GM20000 (cell line): ENCODE data around the gene PLEKHM3.

ENCODE experiments used
- DNase-seq: peaks from one replicate; pipeline ENCODE4 v3.0.0; 2012; ENCODE audit warnings: low spot score
- TF ChIP-seq, protein P1 (sequence below): IDR thresholded peaks from 2 replicates; pipeline ENCODE4 v1.5.1; 2012; ENCODE audit warnings: mild to moderate bottlenecking, control low read depth; ENCODE audit errors: extremely low read depth, missing control alignments

Gene PLEKHM3

DNA sequence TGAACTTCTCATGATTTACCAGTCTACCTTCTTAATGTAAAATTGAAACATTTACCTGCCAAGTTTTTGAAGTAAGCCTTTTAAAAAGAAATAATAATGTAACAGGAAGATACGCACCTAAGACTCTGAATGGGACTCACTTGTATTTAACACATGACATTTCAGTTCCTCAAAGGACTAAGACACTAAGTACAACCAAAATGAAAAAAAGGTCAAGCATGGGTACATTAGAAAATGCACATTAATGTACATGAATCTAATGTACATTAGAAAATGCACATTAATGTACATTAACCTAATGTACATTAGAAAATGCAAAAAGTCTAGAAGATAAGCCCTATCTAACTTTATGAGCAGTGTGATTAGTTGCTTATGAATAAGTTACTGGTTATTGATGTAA is 186.3 kb downstream of the PLEKHM3 start:
- DNase-seq: no peak
- TF ChIP-seq, protein P1, sequence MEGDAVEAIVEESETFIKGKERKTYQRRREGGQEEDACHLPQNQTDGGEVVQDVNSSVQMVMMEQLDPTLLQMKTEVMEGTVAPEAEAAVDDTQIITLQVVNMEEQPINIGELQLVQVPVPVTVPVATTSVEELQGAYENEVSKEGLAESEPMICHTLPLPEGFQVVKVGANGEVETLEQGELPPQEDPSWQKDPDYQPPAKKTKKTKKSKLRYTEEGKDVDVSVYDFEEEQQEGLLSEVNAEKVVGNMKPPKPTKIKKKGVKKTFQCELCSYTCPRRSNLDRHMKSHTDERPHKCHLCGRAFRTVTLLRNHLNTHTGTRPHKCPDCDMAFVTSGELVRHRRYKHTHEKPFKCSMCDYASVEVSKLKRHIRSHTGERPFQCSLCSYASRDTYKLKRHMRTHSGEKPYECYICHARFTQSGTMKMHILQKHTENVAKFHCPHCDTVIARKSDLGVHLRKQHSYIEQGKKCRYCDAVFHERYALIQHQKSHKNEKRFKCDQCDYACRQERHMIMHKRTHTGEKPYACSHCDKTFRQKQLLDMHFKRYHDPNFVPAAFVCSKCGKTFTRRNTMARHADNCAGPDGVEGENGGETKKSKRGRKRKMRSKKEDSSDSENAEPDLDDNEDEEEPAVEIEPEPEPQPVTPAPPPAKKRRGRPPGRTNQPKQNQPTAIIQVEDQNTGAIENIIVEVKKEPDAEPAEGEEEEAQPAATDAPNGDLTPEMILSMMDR: no peak

DNA sequence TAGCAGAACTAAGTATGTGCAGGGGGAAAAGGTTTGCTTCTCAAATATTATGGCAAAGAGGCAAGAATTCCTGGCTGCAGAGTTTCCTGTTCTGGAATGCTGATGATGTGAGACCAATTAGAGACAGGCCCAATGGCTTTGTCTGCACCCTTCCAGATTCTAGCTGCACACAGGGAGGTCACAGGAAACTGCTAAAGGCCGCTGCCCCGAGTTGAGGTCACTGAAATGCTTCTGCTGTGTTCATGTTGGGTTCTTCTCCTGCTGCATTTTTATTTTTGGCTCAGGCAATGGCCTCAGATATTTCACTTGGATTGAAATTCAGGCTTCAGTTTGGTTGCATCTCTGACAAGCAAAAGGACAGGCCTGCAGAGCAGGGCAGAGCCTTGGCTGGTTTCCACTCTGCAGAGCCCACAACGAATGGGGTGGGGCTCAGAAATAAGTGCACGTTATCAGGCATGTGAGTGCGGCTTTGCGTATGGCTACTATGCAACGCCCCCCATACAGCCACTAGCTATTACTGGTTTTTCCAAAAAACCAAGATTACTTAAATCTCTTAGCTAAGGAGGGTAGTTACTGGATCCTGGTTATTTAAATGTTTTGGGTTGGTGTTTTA is 188.7 kb downstream of the PLEKHM3 start:
- TF ChIP-seq, protein P1: no peak
- DNase-seq: no peak

- DNase-seq: no peak
- TF ChIP-seq, protein P1: no peak
These were observed 189.5 kb downstream of the PLEKHM3 start for GRCh38 chr2:207835805-207836204.

GRCh38 chr2:207833251-207833751 is 192.0 kb downstream of the PLEKHM3 start:
- TF ChIP-seq, protein P1: no peak
- peak; percentile 65 for DNase-seq

DNA sequence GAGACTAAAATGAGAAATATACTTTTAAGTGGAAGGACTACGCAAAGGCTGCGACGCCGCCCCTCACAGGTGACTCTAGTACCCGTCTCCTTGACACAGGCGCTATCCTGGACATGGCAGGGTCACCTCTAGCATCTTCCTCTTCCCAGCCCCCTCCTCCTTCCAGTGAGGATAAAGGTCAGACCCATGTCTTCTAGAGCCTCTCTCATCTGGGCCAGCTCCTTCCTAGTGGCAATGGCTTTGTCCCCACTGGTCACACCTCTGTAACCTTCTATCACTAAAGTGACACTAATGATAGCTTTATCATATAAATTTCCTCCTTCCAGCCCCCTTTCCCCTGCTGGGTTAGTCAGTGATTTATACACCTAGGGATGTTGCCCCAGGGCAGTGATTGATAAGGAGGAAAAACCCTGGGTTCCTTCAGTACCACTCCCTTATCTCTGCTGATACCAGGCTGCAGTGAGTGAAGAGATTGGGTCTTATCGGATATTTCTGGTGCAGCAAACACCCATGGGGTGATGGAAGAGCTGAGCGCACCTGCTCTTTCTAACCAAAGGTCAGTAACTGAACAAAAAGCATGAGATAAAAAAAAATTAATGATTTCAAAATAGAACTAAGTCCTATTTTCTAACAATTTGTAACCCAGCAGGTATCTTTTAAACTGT is 193.6 kb downstream of the PLEKHM3 start:
- TF ChIP-seq, protein P1: no peak
- DNase-seq: no peak

DNA sequence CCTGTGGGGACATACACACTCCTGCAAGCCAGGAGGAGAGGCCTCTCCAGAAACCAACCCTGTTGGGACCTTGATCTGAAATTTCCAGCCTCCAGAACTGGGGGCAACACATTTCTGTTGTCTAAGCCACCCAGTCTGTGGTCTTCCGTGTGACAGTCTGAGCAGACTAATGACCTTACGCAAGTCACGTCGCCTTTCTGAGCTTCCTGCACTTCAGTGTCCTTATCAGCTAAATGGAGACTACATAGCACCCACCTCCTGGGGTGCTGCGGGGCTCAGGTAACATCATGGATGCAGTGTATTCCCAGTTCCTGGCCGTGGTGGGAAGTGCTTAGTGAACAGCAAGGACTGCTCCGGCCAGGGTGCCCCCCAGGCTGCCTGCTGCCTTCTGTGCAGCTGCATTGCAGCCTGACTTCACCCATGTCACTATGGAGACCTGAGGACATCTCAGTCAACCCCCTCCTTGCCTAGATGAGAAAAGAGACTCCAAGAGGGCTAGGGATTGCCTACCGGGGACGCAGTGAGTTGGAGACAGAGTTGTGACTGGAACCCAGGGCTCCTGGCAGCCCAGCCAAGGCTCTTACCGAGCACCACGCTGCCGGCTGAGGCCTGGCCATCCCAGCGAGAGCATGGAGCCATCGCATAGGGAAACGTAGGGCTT is 194.4 kb downstream of the PLEKHM3 start:
- TF ChIP-seq, protein P1: no peak
- no peak for DNase-seq
